ENCODE data around the gene ANKS1A.

- TF ChIP-seq CTCF (conservative IDR thresholded peaks at IDR 0.05; ENCODE audit: low read depth in 2 of 2) (no peak), POLR2AphosphoS5 (IDR thresholded peaks at IDR 0.05; ENCODE audit: low read depth) (no peak), CREB1 (CRISPR knock-in tag; IDR thresholded peaks at IDR 0.05; ENCODE audit: low read depth) (no peak), EZH2 (IDR thresholded peaks at IDR 0.05; ENCODE audit: low read depth, unreplicated experiment) (no peak), REST (IDR thresholded peaks at IDR 0.05; ENCODE audit: unreplicated experiment) (no peak), EZH2phosphoT487 (IDR thresholded peaks at IDR 0.05; ENCODE audit: unreplicated experiment) (no peak), ZNF331 (CRISPR knock-in tag; IDR thresholded peaks at IDR 0.05; ENCODE audit: low read depth) (no peak), STAT1 (IDR thresholded peaks at IDR 0.05; ENCODE audit: unreplicated experiment) (no peak), ZNF114 (CRISPR knock-in tag; IDR thresholded peaks at IDR 0.05) (no peak), JUNB (IDR thresholded peaks at IDR 0.05; ENCODE audit: unreplicated experiment) (no peak), NANOG (IDR thresholded peaks at IDR 0.05; ENCODE audit: borderline replicate concordance) (no peak)
Measured at GRCh38 chr6:35054743-35055130, 165.7 kb downstream of the ANKS1A start.

Data from GM23338 (cell line).